Right lobe of liver (tissue), 6 donors: ENCODE results near the gene DYNLT5. TPM values are rescaled to one million over a fixed set of nuclear protein-coding genes. Genes with fewer than 3 reads are reported as not detected.
A peak's percentile ranks its signal among the peaks of the same experiment; 100 is the strongest.

ENCODE experiments used
- ATAC-seq, 4 donors: fragments of 200-7000 bp; cut with Tn5 transposase; one replicate each; pipeline ENCODE4 v1.9.1; 2020; ENCODE audit warnings: mild to moderate bottlenecking in 4 of 4, moderate library complexity in 4 of 4
- DNase-seq, 3 donors: peaks; one replicate each; pipeline ENCODE4 v3.0.0-alpha.2; 2020
- H3K27ac ChIP-seq, 3 donors: fragments of 200-600 bp; one replicate each; pipeline ENCODE4 v1.8.0; 2022
- H3K27me3 ChIP-seq, 2 donors: fragments of 200-600 bp; one replicate each; pipeline ENCODE4 v1.8.0; 2022
- H3K36me3 ChIP-seq, 4 donors: fragments of 200-600 bp; sonication (generic) in 1 of 4; one replicate each; pipeline versions ENCODE4 v1.5.1 to v1.8.0; 2017 to 2022; ENCODE audit warnings: control low read depth in 1 of 4
- H3K4me1 ChIP-seq, 4 donors: fragments of 200-600 bp; sonication (generic) in 1 of 4; one replicate each; pipeline versions ENCODE4 v1.5.1 to v1.8.0; 2017 to 2022; ENCODE audit warnings: control low read depth in 1 of 4
- H3K4me3 ChIP-seq, 3 donors: fragments of 200-600 bp; one replicate each; pipeline ENCODE4 v1.8.0; 2022
- H3K9me3 ChIP-seq, 4 donors: fragments of 200-600 bp; sonication (generic) in 1 of 4; one replicate each; pipeline versions ENCODE4 v1.5.1 to v1.8.0; 2017 to 2022; ENCODE audit warnings: control low read depth in 1 of 4
- CTCF ChIP-seq, 4 donors: fragments of 200-600 bp in 3 of 4; fragments of 450-650 bp in 1 of 4; IDR thresholded peaks; one replicate each; pipeline versions ENCODE4 v1.5.1 to v1.8.0; 2016 to 2022; ENCODE audit warnings: antibody characterized with exemption in 4 of 4, mild to moderate bottlenecking in 2 of 4
- POLR2A ChIP-seq: fragments of 450-650 bp; IDR thresholded peaks from one replicate; pipeline ENCODE4 v1.6.1; 2017; ENCODE audit warnings: antibody characterized with exemption, mild to moderate bottlenecking
- WGBS: methylation state at CpG from one replicate; pipeline ENCODE4 v1.1.6; 2018; ENCODE audit warnings: low coverage, low lambda C conversion rate; ENCODE audit not compliant: insufficient coverage; ENCODE audit errors: missing lambda C conversion rate; 5-methylcytosine and 5-hydroxymethylcytosine counted together
- intact Hi-C, 2 donors: fragments of 100-400 bp; cut with DNase I; formaldehyde crosslinking; loops; one replicate each; pipeline versions ENCODE4 v1.11.2 to v1.14.1; 2022
- total RNA-seq, 6 experiments: library from RNA; depleted of rRNA in 2 of 6; stranded (reverse); fragments of >200 nt in 2 of 6; fragmentation: NEBNext Ultra II Directional in 3 of 6; extraction: Animal tissue kit (Norgen Biotek cat#: 25700) in 3 of 6; gene quantifications; one replicate each; pipeline versions ENCODE4 v1.1.0 to v1.2.4, GENCODE V29; 2016 to 2023
- donor health status: DM: no; HTN: yes; CAD: no.
- donor health status: DM: no; HTN: no; CAD: no.
- donor health status: DM: no; HTN: no; CAD: no.
- donor health status: DM: no; HTN: yes; CAD: no.
- donor health status: DM: no; HTN: yes; CAD: no.

Gene DYNLT5
- total RNA-seq, 6 experiments from 2014 or later: 0.44 to 2.4 (median 1.3) TPM

DNA sequence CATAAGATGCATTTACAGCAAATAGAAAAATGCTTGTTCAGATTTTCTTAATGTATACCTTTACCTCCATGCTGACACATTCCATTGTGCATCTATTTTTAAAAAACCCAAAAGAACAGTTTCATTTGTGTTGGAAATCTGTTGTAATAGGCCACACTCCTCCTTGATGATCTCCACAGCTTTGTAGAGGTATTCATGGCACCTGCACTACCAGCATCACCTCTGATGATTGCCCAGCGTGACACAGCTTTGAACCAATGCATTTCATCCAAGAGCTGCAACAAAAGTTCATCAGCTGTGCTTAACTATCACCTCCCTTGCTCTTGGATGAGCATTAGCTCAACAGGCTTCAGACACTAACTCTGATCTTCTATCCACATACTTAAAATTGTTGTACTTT, 8.2 kb downstream of the DYNLT5 start:
- H3K4me3 ChIP-seq: no peak overlapping the region
- no peaks in the 10 kb centered on the region for H3K9me3 ChIP-seq
- intact Hi-C loops: no loop called here
- no peak overlapping the region for H3K27ac ChIP-seq
- H3K27me3 ChIP-seq: no peaks in the 10 kb centered on the region
- 80% methylated on average over 1 of the region's 1 CpG for WGBS
- no peaks in the 10 kb centered on the region for H3K36me3 ChIP-seq
- H3K4me1 ChIP-seq: no peaks in the 10 kb centered on the region
- DNase-seq: no peak
- no peak for TF ChIP-seq POLR2A
- TF ChIP-seq CTCF (IDR thresholded peaks at IDR 0.05): no peak
- ATAC-seq: no peak

DNA sequence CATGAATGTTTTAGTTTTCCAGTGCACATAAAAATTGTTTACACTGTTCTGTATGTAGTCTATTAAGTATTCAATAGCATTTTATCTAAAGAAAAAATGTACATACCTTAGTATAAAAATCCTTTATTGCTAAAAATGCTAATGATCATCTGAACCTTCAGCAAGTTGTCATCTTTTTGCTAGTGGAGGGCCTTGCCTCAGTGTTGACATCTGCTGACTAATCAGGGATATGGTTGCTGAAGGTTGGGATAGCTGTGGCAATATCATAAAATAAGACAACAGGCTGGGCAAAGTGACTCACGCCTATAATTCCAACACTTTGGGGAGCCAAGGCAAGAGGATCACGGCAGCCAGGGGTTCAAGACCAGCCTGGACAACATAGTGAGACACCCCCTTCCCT, 9.0 kb downstream of the DYNLT5 start:
- intact Hi-C loops: no loop called here
- Histone ChIP-seq H3K4me3 (no peak overlapping the region), H3K36me3 (no peaks in the 10 kb centered on the region), H3K27me3 (no peaks in the 10 kb centered on the region), H3K4me1 (no peaks in the 10 kb centered on the region), H3K27ac (no peak overlapping the region), H3K9me3 (no peaks in the 10 kb centered on the region)
- no CpG with 5 or more reads among the region's 2 CpGs for WGBS
- ATAC-seq (peak in 1 of 4 donors; percentile 71), DNase-seq (no peak)
- TF ChIP-seq CTCF (IDR thresholded peaks at IDR 0.05): peak in 1 of 4 donors; percentile 4
- no peak for TF ChIP-seq POLR2A

DNA sequence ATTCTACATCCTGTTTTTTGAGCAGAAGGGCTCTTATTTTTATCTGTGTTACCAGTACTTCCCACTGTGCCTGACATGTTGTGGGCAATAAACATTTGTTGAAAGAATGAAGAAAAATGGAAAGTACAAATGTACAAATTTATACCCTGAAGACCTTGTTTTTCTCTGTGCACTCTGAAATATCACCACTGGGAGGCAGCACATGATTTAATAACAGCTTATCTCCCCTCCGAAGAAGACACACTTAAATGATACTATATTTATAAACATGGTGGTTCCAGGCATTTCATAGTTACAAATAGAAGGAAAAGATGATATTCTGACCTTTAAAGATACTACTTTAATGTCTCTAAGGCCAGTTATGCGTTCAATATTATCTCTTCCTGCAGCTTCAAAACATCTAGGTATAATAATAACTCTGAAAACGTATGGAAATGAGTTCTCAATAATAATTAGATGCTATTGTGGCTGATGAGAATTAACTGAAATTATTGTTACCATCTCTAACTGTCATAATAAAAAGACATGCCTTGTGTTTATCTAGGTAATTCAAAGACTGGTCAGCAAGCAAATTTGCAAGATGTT, 12.8 kb downstream of the DYNLT5 start:
- ATAC-seq (peak; percentile 76 to 90 (median 84)), DNase-seq (peak in 1 of 3 donors; percentile 44)
- TF ChIP-seq POLR2A: no peak
- TF ChIP-seq CTCF (IDR thresholded peaks at IDR 0.05): peak; percentile 69 to 83 (median 79)
- Histone ChIP-seq H3K27me3 (no peaks in the 10 kb centered on the region), H3K27ac (no peak overlapping the region), H3K4me3 (no peak overlapping the region), H3K36me3 (no peaks in the 10 kb centered on the region), H3K9me3 (no peaks in the 10 kb centered on the region), H3K4me1 (no peaks in the 10 kb centered on the region)
- WGBS: 12% methylated on average over 3 of the region's 3 CpGs
- intact Hi-C loops: no loop called here

GRCh38 chr1:66767626-66768025, 15.4 kb downstream of the DYNLT5 start:
- Histone ChIP-seq H3K9me3 (no peaks in the 10 kb centered on the region), H3K27me3 (no peaks in the 10 kb centered on the region), H3K4me3 (no peak overlapping the region), H3K4me1 (no peaks in the 10 kb centered on the region), H3K36me3 (no peaks in the 10 kb centered on the region), H3K27ac (no peak overlapping the region)
- DNase-seq: no peak
- intact Hi-C loops: no loop called here
- no peak for ATAC-seq
- no peak for TF ChIP-seq CTCF (IDR thresholded peaks at IDR 0.05)

DNA sequence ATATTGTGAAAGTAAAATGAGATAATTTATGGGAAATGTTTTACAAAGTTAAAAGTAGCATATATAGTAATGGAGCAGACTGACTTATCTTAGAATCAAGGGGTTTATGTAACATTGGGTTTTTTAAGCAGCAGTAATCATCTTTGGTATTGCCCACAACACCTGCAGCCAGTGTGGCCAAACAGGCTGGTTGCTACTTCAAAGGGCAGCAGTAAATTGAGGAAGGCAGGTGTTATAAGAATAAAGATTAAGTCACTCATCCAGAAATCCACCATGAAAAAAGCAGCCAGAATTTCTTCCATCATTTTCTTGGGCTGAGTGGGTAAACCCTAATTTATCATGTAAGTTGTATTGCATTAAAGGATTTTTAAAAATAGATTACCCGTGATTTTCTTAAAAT, 16.7 kb downstream of the DYNLT5 start:
- Histone ChIP-seq H3K36me3 (no peaks in the 10 kb centered on the region), H3K4me3 (no peak overlapping the region), H3K27ac (no peak overlapping the region), H3K9me3 (no peaks in the 10 kb centered on the region), H3K27me3 (no peaks in the 10 kb centered on the region), H3K4me1 (no peaks in the 10 kb centered on the region)
- DNase-seq: no peak
- ATAC-seq: no peak
- no peak for TF ChIP-seq CTCF (IDR thresholded peaks at IDR 0.05)
- no peak for TF ChIP-seq POLR2A
- WGBS: 75% methylated on average over 1 of the region's 1 CpG
- intact Hi-C loops: no loop called here
